GM20431 (cell line): Measurements from ENCODE around the gene CCDC149.

Source experiments
- in situ Hi-C: fragments of 300-500 bp; cut with MseI, MboI; formaldehyde crosslinking; loops from one replicate; pipeline ENCODE4 v1.15.0; 2020; ENCODE audit warnings: low sequenced_read_pairs; ENCODE audit not compliant: unreplicated experiment

The CCDC149 gene

DNA sequence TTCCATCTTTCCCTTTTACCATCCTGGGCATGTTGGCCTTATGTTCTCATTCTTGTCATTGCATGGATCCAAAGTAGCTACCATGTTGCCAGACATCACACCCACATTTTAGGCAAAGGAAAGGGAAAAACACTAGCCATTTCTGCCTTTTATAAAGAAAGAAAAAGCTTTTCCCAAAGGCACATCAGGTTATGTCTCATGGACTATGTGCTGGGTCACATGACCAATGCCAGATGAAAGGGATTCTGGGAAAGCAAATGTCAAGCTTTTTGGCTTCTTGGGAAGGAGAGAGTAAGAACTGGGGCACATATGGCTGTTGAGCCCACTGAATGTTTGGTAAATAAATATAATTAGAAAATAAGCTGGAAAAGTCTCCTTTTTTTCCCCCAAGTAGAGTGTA lies 121.8 kb downstream of the CCDC149 start:
- in situ Hi-C loops: no loop called here

DNA sequence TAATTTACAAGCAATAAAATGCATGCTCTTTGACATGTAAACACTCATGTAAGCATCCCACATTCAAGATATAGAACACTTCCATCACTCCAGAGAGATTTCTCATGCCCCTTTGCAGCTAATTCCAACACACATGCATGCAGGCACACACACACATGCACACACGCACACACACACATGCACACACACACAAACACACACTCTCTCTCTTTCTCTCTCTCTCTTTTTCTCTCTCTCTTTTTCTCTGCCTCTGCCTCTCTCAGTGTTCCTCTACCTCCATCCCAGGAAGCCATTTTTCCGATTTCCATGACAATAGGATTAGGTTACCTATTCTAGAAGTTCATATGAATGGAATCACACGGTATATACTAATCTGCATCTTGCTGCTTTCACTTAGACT lies 129.3 kb downstream of the CCDC149 start:
- in situ Hi-C loops: no loop called here

DNA sequence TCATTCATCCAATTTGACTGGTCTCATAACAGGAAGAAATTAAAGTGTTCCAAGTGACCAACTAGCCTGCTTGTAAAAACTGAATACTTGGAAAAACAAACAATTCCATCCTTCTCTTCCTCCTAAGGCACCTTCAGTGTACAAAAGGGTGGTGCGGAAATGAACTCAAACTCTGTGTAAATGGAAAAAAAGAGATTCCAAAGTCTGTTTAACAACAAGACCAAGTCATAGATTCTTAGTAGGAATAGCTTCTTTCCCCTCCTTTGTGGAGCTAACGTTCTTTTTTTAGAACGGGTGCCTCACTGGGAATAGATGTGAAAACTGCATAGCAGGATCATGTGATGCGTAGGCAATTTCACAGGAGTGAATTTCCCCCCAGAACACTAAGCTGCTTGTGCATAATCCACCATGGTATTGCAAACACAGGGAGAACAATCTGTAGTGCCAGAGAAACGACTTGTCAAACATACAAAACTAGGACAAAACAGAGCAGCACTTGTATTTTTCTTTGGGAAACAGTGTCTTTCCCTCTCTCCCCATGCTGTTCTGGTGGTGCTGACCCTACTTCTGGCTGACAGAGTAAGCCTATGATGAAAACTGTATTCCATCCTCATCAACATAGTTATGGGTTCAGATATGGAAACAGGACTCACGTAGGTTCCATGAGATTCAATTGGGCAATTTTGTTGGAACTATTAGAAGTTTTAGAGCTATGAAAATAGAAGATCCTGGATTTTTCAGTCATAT lies 130.7 kb downstream of the CCDC149 start:
- in situ Hi-C loops: no loop called here

DNA sequence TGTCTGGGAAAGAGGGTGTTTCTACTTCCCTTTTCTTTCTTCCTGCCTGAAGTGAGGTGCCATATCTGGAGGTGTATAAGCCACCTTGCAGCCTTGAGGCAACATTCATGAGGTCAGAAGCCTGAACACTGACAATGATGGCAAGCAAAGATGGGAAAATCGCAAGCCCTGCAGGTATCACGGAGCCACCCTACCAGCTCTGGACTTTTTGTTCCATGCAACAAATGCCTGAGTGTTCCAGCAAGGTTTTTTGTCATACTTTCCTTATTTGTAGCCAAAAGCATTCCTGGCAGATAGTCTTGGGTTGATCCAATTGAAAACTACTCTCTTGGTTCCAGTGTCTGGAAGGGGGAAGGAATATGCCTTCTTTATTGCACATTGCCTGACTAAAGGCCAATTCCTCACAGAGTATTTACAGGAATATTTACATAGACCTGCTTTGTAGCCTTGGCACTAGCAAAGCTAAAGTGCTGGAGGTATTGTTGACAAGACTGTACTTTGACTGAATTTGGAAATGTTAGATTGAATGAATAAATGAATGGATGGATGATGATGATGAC lies 131.8 kb downstream of the CCDC149 start:
- in situ Hi-C loops: no loop called here

DNA sequence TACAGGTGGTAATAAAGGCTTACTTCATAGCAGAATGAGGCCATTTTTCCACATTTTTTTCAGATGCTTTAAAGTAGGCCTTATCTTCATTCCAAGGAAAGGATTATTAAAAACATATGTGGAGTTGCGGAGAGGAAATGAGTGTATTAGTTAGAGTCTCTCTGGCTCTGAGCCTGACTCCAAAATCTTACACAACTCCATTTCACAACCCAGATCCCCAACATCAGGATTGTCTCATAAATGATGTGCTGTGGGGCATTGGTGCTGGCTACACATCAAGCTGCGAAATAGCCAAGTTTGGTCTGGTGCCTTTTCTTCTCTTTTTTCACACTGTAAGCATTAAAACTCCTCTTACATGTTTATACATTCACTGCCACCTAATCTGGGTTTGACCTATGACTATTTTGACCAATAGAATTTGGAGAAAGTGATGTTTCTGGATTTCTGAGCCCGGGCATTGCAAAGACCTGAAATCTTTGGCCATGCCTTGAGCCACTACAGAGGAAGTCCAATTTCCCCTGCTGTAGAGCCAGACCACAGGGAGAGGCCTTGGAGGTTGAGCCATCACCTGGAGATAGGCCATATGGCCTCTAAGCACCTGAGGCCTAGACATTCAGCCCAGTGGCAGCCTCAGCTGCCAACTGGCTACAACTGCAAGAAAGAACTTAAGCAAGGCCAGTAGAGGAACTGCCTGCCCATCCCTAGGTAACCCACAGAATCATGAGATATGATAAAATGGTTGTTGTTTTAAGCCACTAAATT lies 134.2 kb downstream of the CCDC149 start:
- in situ Hi-C loops: no loop called here

DNA sequence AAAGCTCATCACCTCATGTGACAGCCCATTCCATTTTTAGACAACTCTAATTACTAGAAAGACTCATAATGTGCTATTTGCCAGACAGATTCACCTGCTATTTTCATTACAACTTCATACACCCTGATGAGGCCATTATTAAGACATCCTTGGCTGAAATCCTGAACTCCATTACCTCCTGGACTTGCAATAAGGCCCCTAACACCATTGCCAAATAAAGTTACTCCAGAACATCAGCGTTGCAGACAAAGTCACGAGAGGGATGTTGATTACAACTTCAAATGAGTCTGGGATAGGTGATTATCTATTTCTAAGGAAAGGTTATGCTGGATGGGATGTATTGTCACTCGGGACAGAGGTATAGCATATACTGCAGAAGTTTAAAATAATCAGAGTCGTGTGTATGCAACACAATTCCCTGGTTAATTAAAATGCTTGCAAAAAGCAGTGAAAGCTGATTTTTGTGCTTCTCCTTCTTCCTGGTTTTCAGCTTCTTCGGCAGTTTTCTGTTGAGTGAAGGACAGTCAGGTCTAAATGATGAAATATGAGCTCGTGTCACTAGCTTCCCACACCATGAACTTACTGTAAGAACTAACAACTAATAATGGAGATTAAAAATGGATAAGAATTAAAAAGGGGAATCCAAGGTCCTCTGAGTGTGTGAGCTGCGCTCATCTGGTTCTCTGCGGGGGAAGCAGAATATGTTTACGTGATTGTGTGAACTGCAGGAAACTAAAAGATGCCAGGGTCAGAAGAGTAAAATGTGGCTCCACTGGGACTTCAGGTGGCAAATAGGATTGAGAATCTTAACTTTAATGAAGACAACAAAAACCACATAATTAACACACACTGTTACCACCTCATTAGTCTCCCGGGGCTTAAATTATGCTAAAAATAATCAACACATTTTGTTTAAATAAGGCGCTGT lies 135.0 kb downstream of the CCDC149 start:
- in situ Hi-C loops: no loop called here

DNA sequence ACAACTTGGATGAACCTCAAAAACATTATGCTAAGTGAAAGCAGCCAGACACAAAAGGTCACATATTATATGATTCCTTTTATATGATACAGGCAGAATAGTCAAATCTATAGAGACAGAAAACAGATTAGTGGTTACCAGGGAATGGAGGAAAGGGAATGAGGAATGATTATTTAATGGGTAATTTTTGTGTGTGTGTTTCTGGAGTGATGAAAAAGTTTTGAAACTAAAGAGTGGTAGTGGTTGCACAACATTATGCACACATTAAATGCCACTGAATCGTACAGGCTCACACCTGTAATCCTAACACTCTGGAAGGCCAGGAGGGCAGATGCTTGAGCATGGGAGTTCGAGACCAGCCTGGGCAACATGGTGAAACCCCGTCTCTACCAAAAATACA lies 137.1 kb downstream of the CCDC149 start:
- in situ Hi-C loops: no loop called here

DNA sequence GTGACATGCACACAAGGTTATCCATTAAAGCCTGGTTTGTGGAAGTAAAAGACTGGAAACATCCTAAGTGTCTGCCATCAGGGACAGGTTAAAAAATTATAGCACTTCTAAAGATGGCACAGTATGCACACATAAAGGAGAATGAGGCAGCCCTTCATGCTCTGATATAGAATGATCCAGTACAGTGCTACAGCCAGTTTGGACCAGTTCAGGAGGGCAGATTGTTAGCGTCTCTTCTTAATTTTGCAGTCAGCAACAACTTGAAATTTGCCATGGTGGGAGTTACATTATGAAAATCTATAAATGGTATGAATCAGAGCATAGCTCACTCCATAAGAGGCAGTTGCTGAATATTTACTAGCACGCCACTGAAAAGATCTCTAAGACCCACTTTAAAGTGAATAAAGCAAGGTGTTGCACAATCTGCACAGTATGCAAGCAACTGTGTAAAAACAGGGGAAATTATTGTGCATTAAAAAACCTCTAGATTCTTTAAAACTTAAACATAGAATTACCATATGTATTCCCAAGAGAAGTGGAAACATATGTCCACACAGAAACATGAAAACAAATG lies 137.7 kb downstream of the CCDC149 start:
- in situ Hi-C loops: no loop called here

DNA sequence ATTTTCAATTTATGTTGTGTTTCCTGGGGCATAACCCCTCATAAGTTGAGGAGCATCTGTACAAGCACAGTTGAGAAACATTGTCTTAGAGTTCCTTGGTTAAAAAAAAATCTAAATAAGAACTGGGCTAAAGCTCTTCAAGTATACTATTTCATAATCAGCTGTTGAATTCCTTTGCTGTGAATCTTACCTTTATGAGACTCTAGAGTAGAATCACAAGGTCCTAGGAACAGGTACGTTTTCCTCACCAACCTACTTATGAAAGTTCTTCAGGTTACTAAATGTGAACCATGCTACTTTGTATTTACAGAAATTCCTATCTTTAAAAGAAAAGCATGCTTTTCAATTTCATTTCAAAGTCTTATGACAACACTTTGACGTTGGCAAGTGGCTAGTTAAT lies 138.4 kb downstream of the CCDC149 start:
- in situ Hi-C loops: no loop called here

DNA sequence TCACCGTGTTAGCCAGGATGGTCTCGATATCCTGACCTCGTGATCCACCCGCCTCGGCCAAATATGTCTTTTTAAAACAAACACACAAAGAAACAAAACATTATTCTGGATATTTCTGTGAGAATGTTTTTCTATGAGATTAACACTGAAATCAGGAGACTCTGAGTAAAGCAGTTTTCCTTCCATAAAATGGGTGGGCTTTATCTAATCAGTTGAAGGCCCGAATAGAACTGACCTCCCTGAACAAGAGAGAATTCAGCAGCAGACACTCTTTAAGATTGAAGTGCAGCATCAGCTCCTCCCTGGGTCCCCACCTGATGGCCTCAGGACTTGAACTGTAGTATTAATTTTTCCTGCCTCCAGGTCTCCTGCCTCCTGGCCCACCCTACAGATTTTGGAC lies 139.9 kb downstream of the CCDC149 start:
- in situ Hi-C loops: no loop called here

DNA sequence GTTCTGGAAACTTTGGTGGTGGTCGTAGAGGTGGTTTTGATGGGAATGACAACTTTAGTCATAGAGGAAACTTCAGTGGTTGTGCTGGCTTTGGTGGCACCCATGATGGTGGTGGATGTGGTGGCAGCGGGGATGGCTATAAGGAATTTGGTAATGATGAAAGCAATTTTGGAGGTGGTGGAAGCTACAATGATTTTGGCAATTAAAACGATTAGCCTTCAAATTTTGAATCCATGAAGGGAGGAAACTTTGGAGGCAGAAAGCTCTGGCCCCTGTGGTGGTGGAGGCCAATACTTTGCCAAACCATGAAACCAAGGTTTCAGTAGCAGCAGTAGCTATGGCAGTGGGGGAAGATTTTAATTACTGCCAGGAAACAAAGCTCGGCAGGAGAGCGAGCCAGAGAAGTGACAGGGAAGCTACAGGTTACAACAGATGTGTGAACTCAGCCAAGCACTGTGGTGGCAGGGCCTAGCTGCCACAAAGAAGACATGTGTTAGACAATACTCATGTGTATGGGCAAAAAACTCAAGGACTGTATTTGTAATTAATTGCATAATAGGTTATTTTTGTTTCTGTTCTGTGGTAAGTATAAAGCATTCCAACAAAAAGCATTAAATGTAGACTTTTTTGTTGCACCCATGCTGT lies 140.7 kb downstream of the CCDC149 start:
- in situ Hi-C loops: no loop called here

DNA sequence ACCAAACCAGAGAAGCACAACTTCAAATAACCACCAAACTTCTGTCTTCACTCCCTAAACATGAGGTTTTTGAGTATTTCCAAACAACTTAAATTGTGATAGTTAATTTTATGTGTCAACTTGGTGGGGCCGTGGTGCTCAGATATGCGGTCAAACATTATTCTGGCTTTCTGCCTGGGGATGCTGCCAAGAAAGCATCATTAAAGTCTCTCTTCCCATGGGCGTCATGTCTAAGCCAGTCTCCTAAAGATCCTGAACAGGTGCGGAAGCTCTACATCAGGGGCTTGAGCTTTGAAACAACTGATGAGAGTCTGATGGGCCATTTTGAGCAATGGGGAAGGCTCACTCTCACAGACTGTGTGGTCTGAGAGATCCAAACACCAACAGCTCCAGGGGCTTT lies 141.6 kb downstream of the CCDC149 start:
- in situ Hi-C loops: no loop called here

DNA sequence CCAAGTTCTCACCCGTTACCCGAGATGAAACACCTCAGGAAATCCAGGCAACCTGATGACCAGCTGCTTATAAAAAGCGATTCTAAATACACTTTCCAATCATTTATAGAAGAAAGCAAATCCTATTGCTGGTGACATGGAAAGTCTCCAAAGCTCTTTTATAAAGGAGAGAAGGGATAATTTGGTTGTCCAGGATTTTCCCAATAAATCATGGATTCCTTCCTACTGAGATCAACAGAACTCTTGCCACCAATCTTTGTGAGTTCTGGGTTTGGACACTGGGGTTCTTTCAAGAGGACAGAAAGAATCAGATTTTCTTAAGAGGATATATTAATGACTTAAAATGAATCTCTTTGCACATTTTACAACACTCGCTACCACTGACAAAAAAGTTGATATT lies 142.2 kb downstream of the CCDC149 start:
- in situ Hi-C loops: no loop called here

DNA sequence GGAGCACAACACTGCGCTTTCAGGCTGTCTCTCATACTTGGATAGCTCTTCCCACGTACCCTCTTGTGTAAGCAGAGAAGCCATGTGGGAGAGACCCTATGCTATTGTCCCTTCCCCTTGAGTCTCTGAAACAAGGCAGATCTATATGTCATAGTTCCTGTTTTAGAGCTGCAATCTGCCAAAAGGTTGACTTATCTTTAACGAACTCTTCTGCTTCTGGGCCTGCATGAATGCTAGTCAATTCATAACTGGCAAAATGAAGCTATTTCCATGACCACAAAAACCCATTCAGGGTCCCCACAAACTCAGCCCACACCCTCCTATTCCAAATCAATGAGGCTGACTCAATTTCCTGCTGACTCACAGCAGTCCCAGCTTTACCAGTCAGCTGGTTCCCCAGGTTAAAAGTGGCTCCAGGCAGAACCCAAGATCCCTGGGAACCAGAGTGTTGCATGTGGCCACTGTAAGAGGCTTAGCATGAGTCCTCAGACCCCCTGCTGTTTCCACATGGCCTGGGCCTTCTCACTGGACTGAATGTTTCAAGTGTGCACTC lies 142.7 kb downstream of the CCDC149 start:
- in situ Hi-C loops: no loop called here

DNA sequence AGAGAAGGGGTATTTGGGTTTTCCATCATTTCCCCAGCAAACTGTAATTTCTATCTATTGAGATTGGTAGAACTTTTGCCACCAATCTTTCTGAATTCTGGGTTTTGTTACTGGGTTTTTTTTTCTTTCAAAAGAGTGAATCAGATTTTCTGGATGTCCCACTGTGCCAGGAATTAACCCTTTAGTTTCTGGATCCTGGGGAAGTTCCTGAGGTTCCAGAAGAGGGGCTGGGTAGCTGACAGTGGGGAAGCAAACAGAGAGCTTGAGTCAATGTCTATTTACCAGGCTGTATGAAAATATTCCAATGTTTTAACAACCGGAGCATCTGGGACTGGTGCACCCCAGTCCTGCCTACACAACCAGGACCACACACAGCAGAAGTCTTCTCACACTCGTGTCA lies 143.3 kb downstream of the CCDC149 start:
- in situ Hi-C loops: no loop called here

DNA sequence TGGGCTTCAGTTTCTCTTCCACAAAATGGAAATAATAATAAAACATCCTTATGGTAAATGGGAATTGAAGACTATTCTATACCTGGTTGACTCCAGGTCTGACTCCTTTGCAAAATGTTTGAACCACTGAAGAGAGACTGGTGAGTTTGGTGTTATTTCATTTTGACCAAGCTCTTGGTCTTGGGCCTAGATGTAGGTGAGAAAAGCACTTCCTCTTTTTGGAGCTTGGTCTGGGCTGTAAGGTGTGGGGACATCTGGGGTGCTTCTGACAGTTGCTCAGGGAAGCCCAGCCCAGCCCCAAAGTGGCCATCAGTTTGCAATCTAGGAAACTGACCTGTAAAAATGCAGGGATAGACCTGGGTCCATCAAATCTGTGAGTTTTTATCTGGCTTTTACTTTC lies 144.2 kb downstream of the CCDC149 start:
- in situ Hi-C loops: no loop called here

DNA sequence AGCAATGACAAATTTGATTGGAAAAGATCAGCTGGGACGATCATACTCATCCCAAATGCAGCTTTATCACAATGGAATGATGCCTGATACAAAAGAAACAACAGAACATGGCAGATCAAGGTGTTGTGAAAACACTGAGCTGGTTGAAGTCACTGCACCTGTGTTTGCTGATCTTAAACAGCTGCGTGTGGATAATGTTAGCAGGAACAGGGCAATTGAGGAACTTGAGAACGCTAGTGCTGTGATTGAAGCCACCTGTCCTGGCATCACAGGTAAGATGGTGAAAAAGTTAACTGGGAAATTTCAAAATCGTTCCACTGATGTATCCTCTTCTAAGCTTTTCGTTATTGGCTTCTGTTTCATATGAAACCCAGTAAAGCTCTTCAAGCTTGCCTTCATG lies 144.8 kb downstream of the CCDC149 start:
- in situ Hi-C loops: no loop called here

DNA sequence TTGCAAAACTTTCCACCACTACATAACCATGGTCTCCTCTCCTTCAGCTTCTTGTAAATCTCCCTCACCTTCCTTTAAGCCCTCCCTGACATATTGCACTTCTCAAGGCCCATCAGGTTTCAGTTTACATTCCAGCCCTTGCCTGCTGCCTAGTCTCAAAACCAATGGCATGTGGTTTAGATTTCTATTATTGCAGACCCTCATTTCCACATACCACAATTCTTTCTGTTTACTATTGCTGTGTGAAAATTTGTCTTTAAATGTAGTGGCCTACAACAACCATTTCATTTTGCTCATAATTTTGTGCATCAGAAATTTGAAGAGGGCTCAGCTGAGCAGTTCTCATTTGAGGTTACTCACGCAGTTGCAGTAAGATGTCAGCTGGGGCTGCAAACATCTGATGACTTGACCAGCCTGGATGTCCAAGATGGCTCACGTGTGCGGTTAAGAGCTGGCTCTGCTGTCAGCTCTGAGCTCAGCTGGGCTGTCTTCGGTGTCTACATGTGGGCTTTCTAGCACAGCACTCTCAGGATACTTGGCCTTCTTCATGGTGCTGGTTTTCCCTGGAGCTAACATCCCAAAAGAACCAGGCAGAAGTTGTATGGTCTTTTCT lies 147.4 kb downstream of the CCDC149 start:
- in situ Hi-C loops: no loop called here

DNA sequence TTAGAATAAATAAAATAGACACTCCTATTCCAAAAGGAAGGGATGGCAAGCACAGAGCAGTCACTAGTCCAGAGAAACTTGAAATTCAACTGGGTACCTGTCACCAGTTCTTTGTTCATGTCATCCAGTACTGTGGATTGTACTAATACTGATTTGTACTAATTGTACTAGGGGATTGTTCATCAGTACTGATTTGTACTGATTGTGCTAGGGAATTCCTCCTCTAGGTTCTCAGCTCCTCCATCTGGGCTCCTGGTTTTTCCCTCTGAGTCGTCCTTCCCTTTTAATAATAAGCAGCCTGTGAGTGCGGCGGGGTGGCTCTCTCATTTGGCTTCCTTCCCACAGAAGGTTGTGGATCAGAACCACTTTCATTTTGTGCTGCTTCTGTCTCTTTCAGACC lies 148.5 kb downstream of the CCDC149 start:
- in situ Hi-C loops: no loop called here
